ENCODE measurements around the gene ATRN. TPM values are rescaled to one million over a fixed set of nuclear protein-coding genes. Genes with fewer than 3 reads are reported as not detected.
"Not testable (repeated sequence)": the region's sequence is repeated elsewhere in the genome, so short reads cannot be mapped to it uniquely, and the experiment has no call there.

The ATRN gene
- 27.1 and 35.2 TPM in 2 replicates for total RNA-seq (ENCODE audit: low replicate concordance)

- peak within 1 kb of the TSS; percentile 86 for H3K4me3 ChIP-seq (ENCODE audit: low read depth, low read length)
- DNase-seq (ENCODE audit: low read depth), result peak; percentile 87
- TF ChIP-seq CTCF (IDR thresholded peaks at IDR 0.05; ENCODE audit: insufficient read depth, low read length), result peak; percentile 3
Observed at GRCh38 chr20:3470627-3471396, at the start of gene ATRN. TSS of gene ATRN (plus strand) at chr20:3471018. CDS start at chr20:3471108, 90 bp downstream.

- H3K4me3 ChIP-seq (ENCODE audit: low read depth, low read length), result no peak overlapping the region
- no peak for TF ChIP-seq CTCF (IDR thresholded peaks at IDR 0.05; ENCODE audit: insufficient read depth, low read length)
- no peak for DNase-seq (ENCODE audit: low read depth)
Observed at GRCh38 chr20:3421985-3422384, 48.8 kb upstream of the ATRN start.

- DNase-seq (ENCODE audit: low read depth), result no peak
- no peak overlapping the region for H3K4me3 ChIP-seq (ENCODE audit: low read depth, low read length)
- TF ChIP-seq CTCF (IDR thresholded peaks at IDR 0.05; ENCODE audit: insufficient read depth, low read length), result no peak
Observed at GRCh38 chr20:3423126-3423525, 47.7 kb upstream of the ATRN start.

- not testable (repeated sequence) for DNase-seq (ENCODE audit: low read depth); H3K4me3 ChIP-seq (ENCODE audit: low read depth, low read length)
Observed at GRCh38 chr20:3426766-3427165, 44.1 kb upstream of the ATRN start.

- no peak for DNase-seq (ENCODE audit: low read depth)
- H3K4me3 ChIP-seq (ENCODE audit: low read depth, low read length), result no peak overlapping the region
- no peak for TF ChIP-seq CTCF (IDR thresholded peaks at IDR 0.05; ENCODE audit: insufficient read depth, low read length)
Observed at GRCh38 chr20:3430376-3431069, 40.3 kb upstream of the ATRN start.

GRCh38 chr20:3431109-3431508 is 39.7 kb upstream of the ATRN start:
- peak; percentile 19 for DNase-seq (ENCODE audit: low read depth)
- H3K4me3 ChIP-seq (ENCODE audit: low read depth, low read length), result no peak overlapping the region
- TF ChIP-seq CTCF (IDR thresholded peaks at IDR 0.05; ENCODE audit: insufficient read depth, low read length), result no peak

- no peak for DNase-seq (ENCODE audit: low read depth)
- no peak overlapping the region for H3K4me3 ChIP-seq (ENCODE audit: low read depth, low read length)
- no peak for TF ChIP-seq CTCF (IDR thresholded peaks at IDR 0.05; ENCODE audit: insufficient read depth, low read length)
Observed at GRCh38 chr20:3432844-3433243, 38.0 kb upstream of the ATRN start.
